Neural crest cell (in vitro differentiated cells): Measurements from ENCODE around the gene ALG12. TPM values are rescaled to one million over a fixed set of nuclear protein-coding genes. Genes with fewer than 3 reads are reported as not detected.

Experiments
- DNase-seq: peaks from one replicate; pipeline ENCODE4 v3.0.0; 2021; ENCODE audit warnings: low read depth, mixed read lengths, low spot score
- H3K27ac Mint-ChIP-seq: one replicate; pipeline ENCODE4 v1.8.0; 2021; ENCODE audit warnings: mild to moderate bottlenecking, mixed read lengths; ENCODE audit not compliant: unreplicated experiment
- H3K27me3 Mint-ChIP-seq: 2 replicates; pipeline ENCODE4 v1.8.0; 2021; ENCODE audit warnings: low read depth, mild to moderate bottlenecking, mixed read lengths
- H3K36me3 Mint-ChIP-seq: 2 replicates; pipeline ENCODE4 v1.8.0; 2021; ENCODE audit warnings: low read depth, mild to moderate bottlenecking, mixed read lengths
- H3K4me1 Mint-ChIP-seq: 2 replicates; pipeline ENCODE4 v1.8.0; 2021; ENCODE audit warnings: mixed read lengths
- H3K4me3 Mint-ChIP-seq: one replicate; pipeline ENCODE4 v1.8.0; 2021; ENCODE audit warnings: mild to moderate bottlenecking, mixed read lengths
- H3K9me3 Mint-ChIP-seq: 2 replicates; pipeline ENCODE4 v1.8.0; 2021; ENCODE audit warnings: mixed read lengths
- microRNA-seq: library from miRNA; unstranded; fragments of <30 nt; microRNA quantifications from one replicate; pipeline ENCODE4, GENCODE V29; 2020
- total RNA-seq: library from RNA; stranded (reverse); gene quantifications from 2 replicates; pipeline ENCODE4 v1.2.1, GENCODE V29; 2021
- TF ChIP-seq, protein P1 (sequence below): fragments of 200-600 bp; sonication (generic); conservative IDR thresholded peaks from 2 replicates; pipeline ENCODE4 v1.5.0; 2021; ENCODE audit warnings: antibody characterized with exemption, mild to moderate bottlenecking

ALG12 gene
- total RNA-seq, 1 donor from 2014 or later: 21.2 TPM

- TF ChIP-seq, protein P1, sequence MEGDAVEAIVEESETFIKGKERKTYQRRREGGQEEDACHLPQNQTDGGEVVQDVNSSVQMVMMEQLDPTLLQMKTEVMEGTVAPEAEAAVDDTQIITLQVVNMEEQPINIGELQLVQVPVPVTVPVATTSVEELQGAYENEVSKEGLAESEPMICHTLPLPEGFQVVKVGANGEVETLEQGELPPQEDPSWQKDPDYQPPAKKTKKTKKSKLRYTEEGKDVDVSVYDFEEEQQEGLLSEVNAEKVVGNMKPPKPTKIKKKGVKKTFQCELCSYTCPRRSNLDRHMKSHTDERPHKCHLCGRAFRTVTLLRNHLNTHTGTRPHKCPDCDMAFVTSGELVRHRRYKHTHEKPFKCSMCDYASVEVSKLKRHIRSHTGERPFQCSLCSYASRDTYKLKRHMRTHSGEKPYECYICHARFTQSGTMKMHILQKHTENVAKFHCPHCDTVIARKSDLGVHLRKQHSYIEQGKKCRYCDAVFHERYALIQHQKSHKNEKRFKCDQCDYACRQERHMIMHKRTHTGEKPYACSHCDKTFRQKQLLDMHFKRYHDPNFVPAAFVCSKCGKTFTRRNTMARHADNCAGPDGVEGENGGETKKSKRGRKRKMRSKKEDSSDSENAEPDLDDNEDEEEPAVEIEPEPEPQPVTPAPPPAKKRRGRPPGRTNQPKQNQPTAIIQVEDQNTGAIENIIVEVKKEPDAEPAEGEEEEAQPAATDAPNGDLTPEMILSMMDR: no peak
- Mint-ChIP-seq H3K4me1 (peaks cover 19% of the 10 kb centered on the region), H3K9me3 (no peaks in the 10 kb centered on the region), H3K4me3 (peak overlapping the region; percentile 85), H3K36me3 (no peaks in the 10 kb centered on the region), H3K27me3 (peaks cover 66% of the 10 kb centered on the region), H3K27ac (no peak overlapping the region)
- DNase-seq: no peak
Measured at GRCh38 chr22:49850959-49851802, 67.1 kb downstream of the ALG12 start.

Small RNA genes within 50 kb of the gene (microRNA-seq; reads per million reads assigned to microRNA genes)
- 2.4 reads per million for gene MIR6821

Other genes with a start within 250 kb of the ALG12 start
- 55.5 and 59.1 TPM in 2 replicates for gene BRD1, start 90.6 kb downstream of the ALG12 start, total RNA-seq
- 43.8 and 44.5 TPM in 2 replicates for gene ZBED4, start 64.6 kb downstream of the ALG12 start, total RNA-seq
- 39.6 and 43.8 TPM in 2 replicates for gene CRELD2, start 196 bp upstream of the ALG12 start, total RNA-seq
- 29.9 and 31.0 TPM in 2 replicates for gene PIM3, start 42.3 kb upstream of the ALG12 start, total RNA-seq
- gene IL17REL, start 94.3 kb upstream of the ALG12 start, total RNA-seq: 0.07 TPM in 1 of 2 replicates, not detected in the other
- gene TTLL8, start 139.9 kb upstream of the ALG12 start, total RNA-seq: not detected in 2 replicates
- 2.0 and 3.3 TPM in 2 replicates for gene MLC1, start 167.0 kb upstream of the ALG12 start, total RNA-seq
- not detected in 2 replicates for gene MOV10L1, start 171.6 kb upstream of the ALG12 start, total RNA-seq